ENCODE data around the gene USF2. TPM values are rescaled to one million over a fixed set of nuclear protein-coding genes. Genes with fewer than 3 reads are reported as not detected.

The USF2 gene
- polyA plus RNA-seq, 1 of the 3 experiments (the other 2 are of a cell fraction), result 102 TPM

DNA sequence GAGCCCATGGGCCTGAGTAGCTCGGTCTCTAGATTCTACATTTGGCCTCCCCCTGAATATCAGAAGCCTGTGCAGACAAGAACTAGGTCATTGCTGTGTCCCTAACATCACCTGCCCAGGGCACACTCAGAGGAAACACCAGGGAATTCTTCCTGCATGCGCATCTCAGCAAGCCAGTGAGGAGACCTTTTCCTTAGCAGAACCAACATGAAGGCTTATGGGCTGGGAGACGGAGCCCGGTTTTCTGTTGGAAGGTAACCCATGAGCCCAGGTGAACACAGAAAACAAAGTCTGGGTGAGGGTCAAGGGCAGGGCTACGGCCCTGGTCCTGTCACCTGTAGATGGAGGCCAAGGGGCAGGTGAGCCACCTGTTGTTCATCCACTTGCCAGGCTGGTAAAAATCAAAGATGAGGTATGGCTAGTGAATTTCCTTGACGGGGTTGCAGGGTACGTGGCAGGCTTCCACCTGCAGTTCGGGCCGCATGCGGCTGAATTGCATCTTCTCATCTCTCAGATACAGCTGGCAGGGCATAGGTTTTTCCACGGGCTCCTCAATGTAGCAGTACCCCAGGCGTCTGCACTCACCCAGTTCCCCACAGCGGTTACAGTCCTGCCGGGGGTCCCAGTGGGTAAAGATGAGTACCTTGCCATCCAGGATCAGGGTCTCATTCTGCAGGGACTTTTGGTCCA, 36.7 kb upstream of the USF2 start:
- ChIA-PET POLR2A (no interaction called here), CTCF (interaction anchor here (0.6 kb wide), 1 partner anchor 150 kb away, joined by 3 read pairs; no protein-coding TSS in a partner anchor)
- WGBS (ENCODE audit: low lambda C conversion rate), result 15% methylated on average over 12 of the region's 14 CpGs
- Histone ChIP-seq H3K9ac (no peak overlapping the region), H3K4me2 (no peak overlapping the region), H3K4me1 (ENCODE audit: control insufficient read depth in 1 of 2, insufficient read depth in 2 of 2, low read depth in 1 of 2, low read length in 1 of 2) (no peaks in the 10 kb centered on the region), H3K27ac (ENCODE audit: low read depth in 2 of 2, low read length in 1 of 2) (no peak overlapping the region), H3K9me2 (no peaks in the 10 kb centered on the region), H3K36me3 (replicated peaks in 1 of 2; ENCODE audit: control insufficient read depth in 1 of 2, insufficient read depth in 2 of 2, low read length in 1 of 2) (no peaks in the 10 kb centered on the region), H3K9me3 (no peaks in the 10 kb centered on the region), H2AFZ (ENCODE audit: low read depth) (no peak overlapping the region), H4K20me1 (ENCODE audit: insufficient read depth) (no peaks in the 10 kb centered on the region), H3K27me3 (ENCODE audit: insufficient read depth) (peaks cover 28% of the 10 kb centered on the region; the same call in 1 of the 2 replicates), H3K79me2 (ENCODE audit: insufficient read depth) (no peaks in the 10 kb centered on the region), H3F3A (replicated peaks; ENCODE audit: insufficient read depth) (no peaks in the 10 kb centered on the region), H3K4me3 (ENCODE audit: low read depth in 2 of 2, low read length in 1 of 2) (no peak overlapping the region)
- TF ChIP-seq MXI1 (IDR thresholded peaks at IDR 0.05; ENCODE audit: low read depth, low read length) (no peak), ELF1 (IDR thresholded peaks at IDR 0.05) (no peak), FOXJ3 (CRISPR knock-in tag; IDR thresholded peaks at IDR 0.05) (no peak), FOSL2 (IDR thresholded peaks at IDR 0.05; ENCODE audit: borderline replicate concordance, low read depth) (no peak)
- DNase-seq, result no peak

GRCh38 chr19:35232912-35233311, 35.9 kb upstream of the USF2 start:
- no peak overlapping the region for H3K4me3 ChIP-seq (ENCODE audit: low read depth in 2 of 2, low read length in 1 of 2)
- no peak overlapping the region for H3K4me2 ChIP-seq
- 2% methylated on average over 5 of the region's 5 CpGs for WGBS (ENCODE audit: low lambda C conversion rate)
- no peaks in the 10 kb centered on the region for H3K79me2 ChIP-seq (ENCODE audit: insufficient read depth)
- no peaks in the 10 kb centered on the region for H3K9me3 ChIP-seq
- no peaks in the 10 kb centered on the region for H3F3A ChIP-seq (replicated peaks; ENCODE audit: insufficient read depth)
- H2AFZ ChIP-seq (ENCODE audit: low read depth), result no peak overlapping the region
- peaks cover 28% of the 10 kb centered on the region; the same call in 1 of the 2 replicates for H3K27me3 ChIP-seq (ENCODE audit: insufficient read depth)
- H3K27ac ChIP-seq (ENCODE audit: low read depth in 2 of 2, low read length in 1 of 2), result no peak overlapping the region
- TF ChIP-seq CHD2 (IDR thresholded peaks at IDR 0.05; ENCODE audit: low read length, partially characterized antibody) (no peak), ELF1 (IDR thresholded peaks at IDR 0.05) (no peak), MXI1 (IDR thresholded peaks at IDR 0.05; ENCODE audit: low read depth, low read length) (no peak), USF2 (IDR thresholded peaks at IDR 0.05; ENCODE audit: borderline replicate concordance, low read depth, low read length) (no peak), GATA2 (CRISPR knock-in tag; IDR thresholded peaks at IDR 0.05) (no peak), RCOR1 (IDR thresholded peaks at IDR 0.05; ENCODE audit: low read length) (no peak), NRF1 (IDR thresholded peaks at IDR 0.05; ENCODE audit: low read depth, low read length) (no peak)
- H3K9me2 ChIP-seq, result no peaks in the 10 kb centered on the region
- ChIA-PET CTCF (interaction anchor here (0.6 kb wide), 1 partner anchor 151 kb away, joined by 3 read pairs; no protein-coding TSS in a partner anchor), POLR2A (no interaction called here)
- no peak for DNase-seq
- no peaks in the 10 kb centered on the region for H3K4me1 ChIP-seq (ENCODE audit: control insufficient read depth in 1 of 2, insufficient read depth in 2 of 2, low read depth in 1 of 2, low read length in 1 of 2)
- H3K9ac ChIP-seq, result no peak overlapping the region
- H4K20me1 ChIP-seq (ENCODE audit: insufficient read depth), result no peaks in the 10 kb centered on the region
- H3K36me3 ChIP-seq (replicated peaks in 1 of 2; ENCODE audit: control insufficient read depth in 1 of 2, insufficient read depth in 2 of 2, low read length in 1 of 2), result no peaks in the 10 kb centered on the region
